OCI-LY1 (cell line): ENCODE measurements around the gene TMEM131.

ENCODE experiments used
- H2AFZ ChIP-seq: fragments of 200-600 bp; sonication (generic), shearing (Covaris generic); 2 replicates; pipeline ENCODE4 v1.6.0; 2014; ENCODE audit warnings: antibody characterized with exemption, mild to moderate bottlenecking, low read length
- H3F3A ChIP-seq: fragments of 200-600 bp; sonication (generic), shearing (Covaris generic); 2 replicates; pipeline ENCODE4 v1.6.0; 2014; ENCODE audit warnings: mild to moderate bottlenecking, antibody characterized with exemption, low read length, moderate library complexity; ENCODE audit not compliant: insufficient read depth
- H3K27ac ChIP-seq: fragments of 200-600 bp; sonication (generic); 2 replicates; pipeline ENCODE4 v1.5.1; 2014; ENCODE audit warnings: low read length, mixed run types, mild to moderate bottlenecking, low read depth; ENCODE audit not compliant: poor library complexity, severe bottlenecking
- H3K27me3 ChIP-seq: fragments of 200-600 bp; sonication (generic); 2 replicates; pipeline ENCODE4 v1.6.0; 2014; ENCODE audit warnings: antibody characterized with exemption, mild to moderate bottlenecking, low read length, moderate library complexity; ENCODE audit not compliant: insufficient read depth
- H3K36me3 ChIP-seq: fragments of 200-600 bp; sonication (generic); 2 replicates; pipeline ENCODE4 v1.6.1; 2014; ENCODE audit warnings: mild to moderate bottlenecking, antibody characterized with exemption, low read length, moderate library complexity, mixed read lengths; ENCODE audit not compliant: insufficient read depth
- H3K4me1 ChIP-seq: fragments of 200-600 bp; sonication (generic); 2 replicates; pipeline ENCODE4 v1.5.1; 2014; ENCODE audit warnings: mild to moderate bottlenecking, low read length, moderate library complexity; ENCODE audit not compliant: insufficient read depth, severe bottlenecking
- H3K4me2 ChIP-seq: fragments of 200-600 bp; sonication (generic), shearing (Covaris generic); 2 replicates; pipeline ENCODE4 v1.6.1; 2014; ENCODE audit warnings: low read length
- H3K4me3 ChIP-seq: fragments of 200-600 bp; sonication (generic); 2 replicates; pipeline ENCODE4 v1.5.1; 2014; ENCODE audit warnings: low read length, low read depth, mild to moderate bottlenecking, mixed read lengths; ENCODE audit not compliant: poor library complexity, severe bottlenecking
- H3K79me2 ChIP-seq: fragments of 200-600 bp; shearing (Covaris generic); 2 replicates; pipeline ENCODE4 v1.6.1; 2016; ENCODE audit warnings: mixed run types, low read length, mixed read lengths; ENCODE audit not compliant: insufficient read depth
- H3K9ac ChIP-seq: fragments of 200-600 bp; sonication (generic), shearing (Covaris generic); 2 replicates; pipeline ENCODE4 v1.6.1; 2014; ENCODE audit warnings: mild to moderate bottlenecking, low read length, mixed read lengths
- H3K9me2 ChIP-seq: fragments of 200-600 bp; sonication (generic), shearing (Covaris generic); 2 replicates; pipeline ENCODE4 v1.6.1; 2014; ENCODE audit warnings: low read depth, mild to moderate bottlenecking, low read length, mixed read lengths
- H3K9me3 ChIP-seq: fragments of 200-600 bp; shearing (Covaris generic); 2 replicates; pipeline ENCODE4 v1.6.1; 2014; ENCODE audit warnings: low read length, mixed read lengths
- H4K20me1 ChIP-seq: fragments of 200-600 bp; sonication (generic), shearing (Covaris generic); 2 replicates; pipeline ENCODE4 v1.6.0; 2016; ENCODE audit warnings: mild to moderate bottlenecking, low read length; ENCODE audit not compliant: insufficient read depth
- EZH2 ChIP-seq: fragments of 200-600 bp; sonication (generic), shearing (Covaris generic); IDR thresholded peaks from 2 replicates; pipeline ENCODE4 v1.8.0; 2017; ENCODE audit warnings: borderline replicate concordance, mixed run types, mild to moderate bottlenecking, antibody characterized with exemption, low read length, moderate library complexity, mixed read lengths
- TF ChIP-seq, protein P1 (sequence below): fragments of 200-600 bp; sonication (generic), shearing (Covaris generic); IDR thresholded peaks from 2 replicates; pipeline ENCODE4 v1.5.1; 2017; ENCODE audit warnings: mild to moderate bottlenecking, antibody characterized with exemption, low read length, moderate library complexity, mixed read lengths

TMEM131 gene

GRCh38 chr2:97759727-97760407 is 235.9 kb downstream of the TMEM131 start:
- no peaks in the 10 kb centered on the region for H3F3A ChIP-seq
- H3K4me2 ChIP-seq: no peak overlapping the region
- H3K36me3 ChIP-seq: peaks cover 40% of the 10 kb centered on the region
- H3K27me3 ChIP-seq: no peaks in the 10 kb centered on the region
- no peaks in the 10 kb centered on the region for H3K9me3 ChIP-seq
- H3K27ac ChIP-seq: no peak overlapping the region
- no peaks in the 10 kb centered on the region for H3K4me1 ChIP-seq
- H3K9ac ChIP-seq: no peak overlapping the region
- TF ChIP-seq, protein P1, sequence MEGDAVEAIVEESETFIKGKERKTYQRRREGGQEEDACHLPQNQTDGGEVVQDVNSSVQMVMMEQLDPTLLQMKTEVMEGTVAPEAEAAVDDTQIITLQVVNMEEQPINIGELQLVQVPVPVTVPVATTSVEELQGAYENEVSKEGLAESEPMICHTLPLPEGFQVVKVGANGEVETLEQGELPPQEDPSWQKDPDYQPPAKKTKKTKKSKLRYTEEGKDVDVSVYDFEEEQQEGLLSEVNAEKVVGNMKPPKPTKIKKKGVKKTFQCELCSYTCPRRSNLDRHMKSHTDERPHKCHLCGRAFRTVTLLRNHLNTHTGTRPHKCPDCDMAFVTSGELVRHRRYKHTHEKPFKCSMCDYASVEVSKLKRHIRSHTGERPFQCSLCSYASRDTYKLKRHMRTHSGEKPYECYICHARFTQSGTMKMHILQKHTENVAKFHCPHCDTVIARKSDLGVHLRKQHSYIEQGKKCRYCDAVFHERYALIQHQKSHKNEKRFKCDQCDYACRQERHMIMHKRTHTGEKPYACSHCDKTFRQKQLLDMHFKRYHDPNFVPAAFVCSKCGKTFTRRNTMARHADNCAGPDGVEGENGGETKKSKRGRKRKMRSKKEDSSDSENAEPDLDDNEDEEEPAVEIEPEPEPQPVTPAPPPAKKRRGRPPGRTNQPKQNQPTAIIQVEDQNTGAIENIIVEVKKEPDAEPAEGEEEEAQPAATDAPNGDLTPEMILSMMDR: no peak
- no peak for TF ChIP-seq EZH2
- no peaks in the 10 kb centered on the region for H3K9me2 ChIP-seq
- no peaks in the 10 kb centered on the region for H4K20me1 ChIP-seq
- H3K79me2 ChIP-seq: no peaks in the 10 kb centered on the region
- H2AFZ ChIP-seq: no peak overlapping the region
- H3K4me3 ChIP-seq: no peak overlapping the region

GRCh38 chr2:97758131-97758705 is 237.5 kb downstream of the TMEM131 start:
- H3K4me2 ChIP-seq: no peak overlapping the region
- no peaks in the 10 kb centered on the region for H3K9me2 ChIP-seq
- no peaks in the 10 kb centered on the region for H3F3A ChIP-seq
- no peak overlapping the region for H3K4me3 ChIP-seq
- no peaks in the 10 kb centered on the region for H4K20me1 ChIP-seq
- no peaks in the 10 kb centered on the region for H3K79me2 ChIP-seq
- peaks cover 40% of the 10 kb centered on the region for H3K36me3 ChIP-seq
- no peaks in the 10 kb centered on the region for H3K9me3 ChIP-seq
- H3K9ac ChIP-seq: no peak overlapping the region
- no peaks in the 10 kb centered on the region for H3K4me1 ChIP-seq
- no peak overlapping the region for H3K27ac ChIP-seq
- no peak overlapping the region for H2AFZ ChIP-seq
- TF ChIP-seq EZH2: no peak
- H3K27me3 ChIP-seq: no peaks in the 10 kb centered on the region

GRCh38 chr2:97757062-97757461 is 238.7 kb downstream of the TMEM131 start:
- H3K4me3 ChIP-seq: no peak overlapping the region
- no peaks in the 10 kb centered on the region for H4K20me1 ChIP-seq
- no peak overlapping the region for H3K27ac ChIP-seq
- H3K4me1 ChIP-seq: no peaks in the 10 kb centered on the region
- H3K9ac ChIP-seq: no peak overlapping the region
- no peaks in the 10 kb centered on the region for H3K79me2 ChIP-seq
- peaks cover 37% of the 10 kb centered on the region for H3K36me3 ChIP-seq
- no peaks in the 10 kb centered on the region for H3K27me3 ChIP-seq
- no peaks in the 10 kb centered on the region for H3K9me2 ChIP-seq
- no peaks in the 10 kb centered on the region for H3F3A ChIP-seq
- no peak overlapping the region for H2AFZ ChIP-seq
- no peak overlapping the region for H3K4me2 ChIP-seq
- H3K9me3 ChIP-seq: no peaks in the 10 kb centered on the region
- TF ChIP-seq, protein P1: no peak
- TF ChIP-seq EZH2: no peak
